ENCODE data around the gene ZC3H10.

DNA sequence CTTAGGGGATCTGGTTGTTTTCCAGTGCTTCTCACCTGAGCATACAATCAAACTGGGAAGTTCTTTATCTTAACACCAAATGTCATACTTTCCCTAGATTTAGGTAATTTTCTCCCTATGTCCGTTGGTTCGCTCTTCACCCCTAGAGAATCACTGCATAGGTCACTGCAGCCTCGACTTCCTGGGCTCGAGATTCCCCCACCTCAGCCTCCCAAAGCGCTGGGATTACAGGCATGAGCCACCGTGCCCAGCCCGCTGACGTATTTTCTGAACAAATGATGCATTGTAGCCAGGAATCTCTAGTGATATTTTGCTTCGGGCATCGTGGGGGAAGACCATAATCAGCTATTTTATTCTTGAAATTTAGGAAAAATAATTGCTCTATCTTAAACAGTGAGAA is 2.7 kb upstream of the ZC3H10 start:
- TF ChIP-seq, protein P1, sequence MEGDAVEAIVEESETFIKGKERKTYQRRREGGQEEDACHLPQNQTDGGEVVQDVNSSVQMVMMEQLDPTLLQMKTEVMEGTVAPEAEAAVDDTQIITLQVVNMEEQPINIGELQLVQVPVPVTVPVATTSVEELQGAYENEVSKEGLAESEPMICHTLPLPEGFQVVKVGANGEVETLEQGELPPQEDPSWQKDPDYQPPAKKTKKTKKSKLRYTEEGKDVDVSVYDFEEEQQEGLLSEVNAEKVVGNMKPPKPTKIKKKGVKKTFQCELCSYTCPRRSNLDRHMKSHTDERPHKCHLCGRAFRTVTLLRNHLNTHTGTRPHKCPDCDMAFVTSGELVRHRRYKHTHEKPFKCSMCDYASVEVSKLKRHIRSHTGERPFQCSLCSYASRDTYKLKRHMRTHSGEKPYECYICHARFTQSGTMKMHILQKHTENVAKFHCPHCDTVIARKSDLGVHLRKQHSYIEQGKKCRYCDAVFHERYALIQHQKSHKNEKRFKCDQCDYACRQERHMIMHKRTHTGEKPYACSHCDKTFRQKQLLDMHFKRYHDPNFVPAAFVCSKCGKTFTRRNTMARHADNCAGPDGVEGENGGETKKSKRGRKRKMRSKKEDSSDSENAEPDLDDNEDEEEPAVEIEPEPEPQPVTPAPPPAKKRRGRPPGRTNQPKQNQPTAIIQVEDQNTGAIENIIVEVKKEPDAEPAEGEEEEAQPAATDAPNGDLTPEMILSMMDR (IDR thresholded peaks at IDR 0.05 in 2 of 3, conservative IDR thresholded peaks at IDR 0.05 in 1 of 3; ENCODE audit: borderline replicate concordance in 1 of 3, insufficient read depth in 1 of 3, low read depth in 2 of 3, low read length in 2 of 3), result no peak
- TF ChIP-seq TCF7L2 (IDR thresholded peaks at IDR 0.05; ENCODE audit: borderline replicate concordance, extremely low read depth, insufficient read depth, insufficient read length), result no peak
- TF ChIP-seq, protein P2, sequence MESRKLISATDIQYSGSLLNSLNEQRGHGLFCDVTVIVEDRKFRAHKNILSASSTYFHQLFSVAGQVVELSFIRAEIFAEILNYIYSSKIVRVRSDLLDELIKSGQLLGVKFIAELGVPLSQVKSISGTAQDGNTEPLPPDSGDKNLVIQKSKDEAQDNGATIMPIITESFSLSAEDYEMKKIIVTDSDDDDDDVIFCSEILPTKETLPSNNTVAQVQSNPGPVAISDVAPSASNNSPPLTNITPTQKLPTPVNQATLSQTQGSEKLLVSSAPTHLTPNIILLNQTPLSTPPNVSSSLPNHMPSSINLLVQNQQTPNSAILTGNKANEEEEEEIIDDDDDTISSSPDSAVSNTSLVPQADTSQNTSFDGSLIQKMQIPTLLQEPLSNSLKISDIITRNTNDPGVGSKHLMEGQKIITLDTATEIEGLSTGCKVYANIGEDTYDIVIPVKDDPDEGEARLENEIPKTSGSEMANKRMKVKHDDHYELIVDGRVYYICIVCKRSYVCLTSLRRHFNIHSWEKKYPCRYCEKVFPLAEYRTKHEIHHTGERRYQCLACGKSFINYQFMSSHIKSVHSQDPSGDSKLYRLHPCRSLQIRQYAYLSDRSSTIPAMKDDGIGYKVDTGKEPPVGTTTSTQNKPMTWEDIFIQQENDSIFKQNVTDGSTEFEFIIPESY (IDR thresholded peaks at IDR 0.05; ENCODE audit: extremely low read depth, insufficient replicate concordance, low read length), result no peak
- no peak for TF ChIP-seq POLR2A (IDR thresholded peaks at IDR 0.05; ENCODE audit: borderline replicate concordance, extremely low read depth, insufficient read depth, insufficient read length)
- TF ChIP-seq POLR2AphosphoS5 (IDR thresholded peaks at IDR 0.05; ENCODE audit: low read depth, low read length), result no peak
